Glomerular endothelial cell (primary cell): ENCODE results near the gene FRMD4A. TPM values are rescaled to one million over a fixed set of nuclear protein-coding genes. Genes with fewer than 3 reads are reported as not detected.
A peak's percentile ranks its signal among the peaks of the same experiment; 100 is the strongest.
"Not testable (repeated sequence)": the region's sequence is repeated elsewhere in the genome, so short reads cannot be mapped to it uniquely, and the experiment has no call there.

Source experiments
- DNase-seq: peaks from one replicate; pipeline ENCODE4 v3.0.0-alpha.2; 2011; ENCODE audit warnings: low read depth, low spot score; ENCODE audit errors: extremely low read depth
- total RNA-seq: library from RNA; depleted of rRNA; stranded (reverse); fragments of >200 nt; gene quantifications from 2 replicates; pipeline ENCODE4 v1.2.3, GENCODE V29; 2015

Gene FRMD4A
- total RNA-seq, 1 donor from 2014 or later = 162 TPM

DNA sequence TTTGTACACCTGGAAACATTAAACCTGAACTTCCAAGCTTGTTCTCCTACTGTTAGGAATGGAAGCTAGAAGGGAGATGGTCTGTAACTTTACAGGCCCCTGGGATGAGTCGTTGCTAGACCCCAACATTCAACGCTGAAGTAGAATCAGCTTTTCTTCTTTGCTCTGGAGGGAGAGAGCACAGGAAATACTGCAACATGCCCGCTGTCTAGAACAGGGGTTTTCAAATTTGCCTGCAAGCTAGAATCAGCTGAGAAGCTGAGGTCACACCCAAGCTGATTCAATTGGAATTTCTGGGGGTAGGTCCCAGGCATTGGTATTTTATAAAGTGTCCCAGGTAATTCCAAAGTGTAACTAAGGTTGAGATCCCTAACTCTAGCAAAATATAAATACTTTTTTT, 524.3 kb downstream of the FRMD4A start:
- DNase-seq = no peak

DNA sequence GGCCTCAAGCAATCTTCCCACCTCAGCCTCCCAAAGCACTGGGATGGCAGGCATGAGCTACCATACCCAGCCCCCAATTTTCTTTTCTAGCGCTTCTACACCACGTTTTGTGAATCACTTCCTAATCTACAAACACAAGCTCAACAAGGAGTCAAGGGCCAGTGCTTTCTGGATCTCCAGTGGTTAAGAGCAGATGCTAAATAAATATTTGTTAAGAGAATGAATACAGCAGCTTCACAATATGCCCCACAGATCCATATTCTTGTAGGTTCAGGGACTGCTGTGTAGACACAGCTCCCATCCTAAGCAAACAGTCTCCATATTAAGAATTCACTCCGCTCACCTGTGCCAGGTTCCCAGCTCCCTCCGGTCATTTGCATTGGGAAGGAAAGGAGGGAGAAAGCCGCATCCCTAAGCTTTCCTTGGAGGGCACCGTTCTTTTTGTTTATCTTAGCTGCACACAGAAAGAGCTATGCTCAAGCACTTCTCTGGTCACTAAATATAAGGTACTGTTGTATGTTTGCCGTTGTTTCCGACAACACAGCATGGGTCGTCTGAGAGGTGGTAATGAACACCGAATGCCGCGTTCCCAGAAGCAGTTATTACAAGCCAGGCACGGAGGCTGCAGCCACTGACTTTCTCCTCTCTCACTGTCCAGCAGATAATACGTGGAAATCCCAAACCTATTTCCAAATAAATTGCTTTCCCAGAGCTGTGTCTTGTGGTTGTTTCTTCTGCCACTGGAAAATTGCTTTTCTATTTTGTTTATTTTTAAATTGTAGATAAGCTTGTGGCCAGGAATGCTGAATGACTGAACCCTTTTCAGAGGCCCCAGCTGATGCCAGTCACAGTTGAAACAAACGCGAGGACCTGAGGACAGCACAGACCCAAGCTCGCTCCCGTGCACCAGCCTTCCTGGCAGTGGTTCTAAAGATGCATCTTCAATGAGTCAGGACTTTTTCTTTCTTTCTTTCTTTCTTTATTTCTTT, 526.9 kb downstream of the FRMD4A start:
- DNase-seq = no peak

DNA sequence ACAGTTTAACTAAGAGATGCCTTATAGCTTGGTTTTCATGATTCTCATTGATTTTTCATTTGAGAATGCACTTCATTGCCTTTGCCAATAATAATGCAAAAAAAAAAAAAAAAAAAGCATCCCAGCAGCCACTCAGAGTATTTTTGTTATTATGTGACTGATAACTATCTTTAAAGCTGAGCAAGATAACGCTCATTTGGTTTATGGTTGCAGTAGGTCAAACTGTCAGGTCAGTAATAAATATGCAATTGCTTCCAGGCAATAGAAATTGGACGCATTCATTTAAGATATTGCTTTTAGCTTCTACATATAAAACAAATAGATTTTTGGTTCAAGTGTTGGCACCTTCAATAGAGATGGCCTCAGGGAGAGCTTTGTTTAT, 528.8 kb downstream of the FRMD4A start:
- no peak for DNase-seq

DNA sequence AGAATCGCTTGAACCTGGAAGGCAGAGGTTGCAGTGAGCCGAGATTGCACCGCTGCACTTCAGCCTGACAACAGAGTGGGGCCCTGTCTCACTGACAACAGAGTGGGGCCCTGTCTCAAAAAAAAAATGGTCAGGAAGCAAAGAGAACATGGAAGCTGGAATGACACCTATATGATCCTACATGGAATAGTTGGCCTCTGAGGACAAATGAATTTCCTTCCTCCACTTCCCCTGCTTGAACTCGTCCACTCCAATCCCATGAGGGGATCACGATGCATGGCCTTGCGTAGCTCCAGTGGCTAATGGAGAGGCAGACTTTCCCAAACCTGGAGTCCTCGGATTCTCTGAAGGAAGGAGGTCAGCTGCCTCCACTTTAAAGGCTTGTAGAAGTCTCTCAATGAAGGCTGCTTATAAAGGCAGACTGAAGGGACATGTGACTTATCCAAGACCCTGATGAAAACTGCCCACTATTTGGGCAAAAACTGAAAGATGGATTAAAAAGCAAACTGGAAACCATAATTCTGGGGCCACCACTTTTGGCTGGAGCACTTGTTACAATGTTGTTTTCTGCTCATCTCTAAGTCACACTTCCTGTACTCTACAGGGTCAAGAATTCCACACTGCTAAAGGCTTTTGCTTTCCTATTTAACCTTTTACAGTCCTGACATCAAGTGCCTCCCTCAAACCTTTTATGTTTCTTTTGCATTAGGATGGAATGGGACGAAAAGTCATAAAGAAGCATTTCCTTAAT, 529.4 kb downstream of the FRMD4A start:
- no peak for DNase-seq

DNA sequence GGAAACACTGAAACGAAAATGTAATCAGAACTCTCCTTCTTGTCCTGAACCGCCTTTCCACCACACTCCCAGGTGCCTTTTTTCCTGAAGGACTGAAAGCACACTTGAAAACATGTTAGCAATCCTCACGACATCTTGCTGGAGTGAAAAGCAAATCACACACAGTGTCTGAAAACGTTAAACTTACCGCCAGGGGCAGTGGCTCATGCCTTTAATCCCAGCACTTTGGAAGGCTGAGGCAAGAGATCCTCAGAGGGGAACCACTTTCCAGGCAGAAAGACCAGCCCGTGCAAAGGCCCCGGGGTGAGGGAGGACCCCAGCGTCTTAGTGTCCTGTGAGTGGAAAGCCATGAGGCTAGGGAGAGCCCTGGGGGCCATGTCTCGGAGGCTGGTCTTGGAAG, 533.6 kb downstream of the FRMD4A start:
- DNase-seq = no peak

DNA sequence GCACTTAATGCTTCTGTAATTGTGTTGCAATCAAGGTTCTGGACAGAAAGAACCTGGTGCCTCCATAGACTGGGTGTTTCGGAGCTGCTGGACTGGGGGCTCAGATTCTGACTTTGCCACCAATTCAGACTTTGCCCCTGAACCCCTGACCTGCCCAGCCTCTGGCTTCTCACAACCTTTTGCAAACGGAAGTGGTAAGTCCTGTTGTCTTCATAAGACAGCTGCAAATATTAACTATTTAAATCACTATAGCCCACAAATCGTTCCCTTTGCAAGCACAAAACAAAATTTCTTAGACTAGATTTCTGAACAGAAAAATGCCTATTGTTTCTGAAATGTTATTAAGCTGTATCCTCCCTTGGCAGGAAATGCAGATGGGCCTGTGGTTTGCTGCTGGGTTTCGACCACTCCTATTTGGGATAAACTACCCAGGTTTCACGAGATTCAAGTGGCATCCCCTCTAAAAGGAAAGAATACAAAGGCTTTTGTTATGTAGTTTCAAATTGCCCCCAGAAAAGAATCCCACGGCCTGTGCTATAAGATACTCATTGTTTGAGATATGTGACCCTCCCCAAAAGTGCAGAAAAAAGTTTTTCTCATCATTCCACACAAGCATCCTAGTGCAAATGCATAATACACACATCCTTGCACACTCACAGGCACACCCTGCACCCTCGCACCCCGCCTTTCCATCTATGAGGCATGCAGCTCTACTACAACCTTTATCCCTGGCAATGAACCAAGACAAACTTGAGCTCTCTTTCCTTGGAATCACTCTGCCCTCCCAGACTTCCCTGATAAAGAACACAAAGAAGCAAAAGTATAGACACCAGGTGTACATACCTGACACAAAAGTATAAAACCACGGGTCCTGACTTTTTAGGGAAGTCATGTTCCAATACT, 534.8 kb downstream of the FRMD4A start:
- no peak for DNase-seq

DNA sequence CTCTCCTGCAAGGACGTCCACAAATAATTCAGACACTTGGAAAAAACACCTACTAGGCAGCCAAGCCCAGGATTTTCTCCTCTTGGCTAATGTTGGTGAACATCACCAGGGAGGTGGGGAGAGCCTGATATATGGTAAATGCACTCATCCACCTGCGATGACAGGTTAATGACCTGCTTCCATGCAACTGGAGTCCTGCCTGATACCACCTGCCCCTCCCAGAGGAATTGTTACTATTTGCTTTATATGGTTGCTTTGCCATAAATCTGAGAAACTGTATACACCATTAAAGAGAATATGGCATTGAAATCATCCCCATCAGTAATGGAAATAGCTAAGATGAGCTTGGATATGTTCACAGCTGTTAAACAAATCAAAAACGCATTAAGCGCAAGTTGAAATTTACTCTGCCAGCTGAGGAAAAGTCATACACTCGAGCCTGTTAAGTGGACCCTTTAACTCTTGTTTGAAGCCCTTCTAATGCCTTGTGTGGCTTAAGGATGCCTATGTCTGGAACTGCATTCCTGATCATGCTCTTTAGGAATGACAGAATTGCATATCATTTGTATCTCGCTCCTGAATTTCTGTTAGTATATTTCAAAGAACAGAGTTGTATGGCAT, 535.6 kb downstream of the FRMD4A start:
- DNase-seq = no peak

DNA sequence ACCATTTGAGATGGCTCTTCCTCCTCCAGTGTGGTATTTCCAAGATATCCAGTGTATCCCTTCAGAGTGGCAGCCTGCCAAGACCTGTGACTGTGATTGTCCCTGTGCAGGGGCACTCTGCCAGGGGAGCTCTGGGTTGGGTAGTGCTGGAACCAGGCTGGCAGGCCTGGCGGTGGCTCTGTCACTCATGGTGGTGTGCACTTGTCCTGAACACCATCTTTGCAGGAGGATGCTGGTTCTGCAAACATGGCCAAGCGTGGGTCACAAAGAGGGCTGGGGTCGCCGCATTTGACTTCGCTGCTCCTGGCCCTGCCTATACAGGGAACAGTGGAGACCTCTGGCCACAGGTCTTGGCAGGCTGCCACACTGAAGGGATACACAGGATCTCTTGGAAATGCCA, 538.7 kb downstream of the FRMD4A start:
- DNase-seq = no peak

DNA sequence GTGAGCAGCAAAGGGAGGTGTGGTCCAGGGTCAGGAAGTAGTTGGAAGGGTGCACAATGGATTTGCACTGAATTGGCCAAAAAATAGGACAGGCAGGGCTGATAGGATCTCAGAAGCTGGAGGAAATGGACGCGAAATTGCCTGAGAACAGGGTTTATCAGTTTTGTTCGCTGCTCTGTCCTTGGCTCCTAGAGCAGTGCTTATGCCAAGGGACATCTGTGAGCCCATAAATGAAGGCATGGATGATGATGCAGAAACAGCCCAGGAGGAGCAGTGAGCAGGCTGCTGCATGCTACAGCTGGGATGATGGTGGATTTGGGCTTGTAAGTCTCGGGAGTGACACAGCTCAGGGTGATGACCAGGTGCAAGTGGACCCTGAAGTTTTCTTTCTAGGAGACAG, 539.2 kb downstream of the FRMD4A start:
- no peak for DNase-seq

DNA sequence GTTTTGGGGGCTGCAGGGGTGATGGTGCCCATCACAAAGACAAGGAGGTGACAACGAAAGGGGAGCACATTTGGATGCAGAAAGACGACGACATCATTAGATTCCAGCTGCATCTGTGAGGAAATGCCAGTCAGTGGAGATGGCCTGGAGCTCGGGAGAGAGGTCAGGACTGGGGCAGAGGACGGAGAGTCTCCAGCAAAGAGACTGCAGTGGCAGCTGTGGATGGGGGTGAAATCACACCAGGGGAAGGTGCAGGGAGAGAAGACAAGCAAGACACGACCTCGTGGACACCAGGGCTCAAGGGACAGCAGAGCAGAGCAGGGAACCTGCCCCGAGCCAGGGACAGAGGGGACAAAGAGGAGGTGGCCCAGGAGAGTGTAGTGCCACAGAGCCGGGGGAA, 540.5 kb downstream of the FRMD4A start:
- DNase-seq = no peak

DNA sequence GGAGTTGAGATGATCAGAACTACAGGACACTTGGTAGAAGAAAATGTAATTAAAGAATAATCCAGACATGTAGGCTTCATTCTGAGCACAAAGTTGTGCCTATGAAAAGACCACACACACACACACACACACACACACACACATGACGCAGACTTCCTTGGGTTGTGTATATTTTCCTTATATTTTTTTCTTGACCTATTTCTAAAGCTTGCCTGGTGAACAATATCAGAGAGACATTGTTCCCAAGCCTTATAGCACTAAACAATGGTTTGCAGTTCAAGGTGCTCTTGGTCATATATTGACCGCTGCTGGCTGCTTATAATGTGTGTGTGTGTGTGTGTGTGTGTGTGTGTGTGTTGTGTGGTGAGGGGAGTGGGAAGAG, 541.3 kb downstream of the FRMD4A start:
- no peak for DNase-seq

DNA sequence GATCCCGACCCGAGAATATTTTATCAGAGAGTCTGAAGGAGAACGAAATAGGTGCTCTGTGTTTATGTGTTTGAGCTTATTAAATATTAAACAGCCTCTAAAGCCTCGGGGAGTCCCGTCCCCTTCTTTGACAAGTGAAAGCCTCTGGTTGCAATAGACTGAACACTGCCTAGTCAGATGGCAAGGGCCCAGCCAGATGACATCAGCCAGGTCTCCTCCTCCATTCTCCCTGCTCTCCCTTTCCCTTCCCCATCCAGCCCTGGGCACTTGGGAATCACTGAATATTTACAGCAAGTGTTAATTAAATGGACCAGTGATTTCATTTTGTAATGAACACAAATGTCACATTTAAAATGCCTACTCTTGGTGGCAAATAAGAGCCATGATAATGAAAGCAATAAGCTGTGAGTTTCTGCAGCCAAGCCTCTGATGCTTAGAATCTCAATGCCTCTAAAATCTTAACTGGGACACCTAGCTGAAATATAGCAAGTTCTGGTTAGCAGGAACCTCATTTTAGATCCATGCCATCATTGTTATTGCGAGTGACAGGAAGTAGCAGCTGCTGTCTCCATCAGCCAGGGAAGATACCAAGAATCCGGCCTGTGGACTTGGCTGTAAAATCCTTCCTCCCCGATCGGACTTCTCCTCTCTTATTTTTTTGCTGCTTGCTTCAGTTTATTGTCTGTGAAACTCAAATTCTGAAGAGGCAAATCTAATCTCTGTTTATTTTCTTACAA, 541.8 kb downstream of the FRMD4A start:
- no peak for DNase-seq

DNA sequence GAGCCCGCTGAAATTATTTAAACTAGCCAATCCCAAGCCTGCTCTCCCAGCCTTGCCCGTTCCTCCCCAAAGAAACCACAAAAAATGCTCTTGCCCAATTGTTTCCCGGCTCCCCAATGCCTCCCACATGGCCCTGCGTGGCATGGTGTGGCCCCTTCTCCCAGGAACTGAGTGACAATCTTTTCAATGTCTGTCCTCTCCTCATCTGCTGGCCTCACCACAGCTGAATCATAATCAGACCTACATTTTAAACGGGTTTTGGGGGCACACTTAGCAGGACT, 542.5 kb downstream of the FRMD4A start:
- no peak for DNase-seq

DNA sequence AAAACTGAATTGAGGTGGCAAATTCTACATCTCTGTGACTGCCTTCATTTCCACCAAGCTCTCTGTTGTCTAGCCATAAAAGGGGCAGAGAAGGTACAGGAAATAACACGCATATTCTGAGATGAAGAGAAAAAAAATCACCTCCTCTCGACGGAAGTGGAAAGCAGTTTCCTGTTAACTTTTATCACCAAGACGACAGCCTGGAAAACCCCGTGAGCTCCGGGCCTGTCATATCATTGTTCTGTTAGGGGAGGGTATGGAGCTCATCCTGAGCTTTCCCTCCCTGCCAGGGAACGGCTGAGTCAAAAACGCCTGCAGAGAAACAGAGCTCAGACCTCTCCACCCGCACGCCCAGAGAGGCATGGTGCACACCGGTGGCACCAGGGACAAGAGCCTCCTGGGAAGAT, 543.7 kb downstream of the FRMD4A start:
- peak; percentile 90 for DNase-seq

DNA sequence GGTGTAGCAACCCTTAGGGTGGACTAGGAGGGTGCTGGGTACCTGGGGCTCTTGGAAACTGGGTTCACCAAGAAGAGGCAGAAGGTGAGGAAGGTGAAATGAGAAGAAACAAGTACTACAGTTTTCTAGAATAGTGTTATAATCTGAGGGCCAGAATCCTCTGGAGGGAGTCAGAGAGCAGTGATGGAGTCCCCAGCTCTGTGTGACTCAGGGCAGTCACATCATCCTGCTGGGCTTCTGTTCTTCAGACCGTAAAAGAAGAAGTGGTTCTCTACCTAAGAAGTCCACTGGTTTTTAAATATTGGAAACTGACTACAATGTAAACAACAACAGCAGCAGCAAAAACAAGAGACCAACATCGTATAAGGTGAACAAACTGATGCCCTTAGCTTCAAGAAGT, 546.7 kb downstream of the FRMD4A start:
- DNase-seq = no peak

DNA sequence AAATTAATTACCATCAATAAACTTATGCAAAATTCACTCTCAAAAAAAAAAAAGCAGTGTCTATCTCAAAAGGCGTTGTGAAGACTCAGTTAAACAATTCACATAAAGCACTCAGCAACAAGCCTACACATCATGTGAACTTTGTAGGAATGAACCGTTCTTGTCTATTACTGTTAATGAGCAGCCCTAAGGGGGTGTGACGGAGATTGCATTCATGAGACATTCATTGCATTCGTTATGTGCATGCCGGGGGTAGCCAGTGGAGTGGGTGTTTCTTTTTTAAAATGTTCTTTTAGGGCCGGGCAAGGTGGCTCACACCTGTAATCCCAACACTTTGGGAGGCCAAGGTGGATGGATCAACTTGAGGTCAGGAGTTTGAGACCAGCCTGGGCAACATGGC, 551.0 kb downstream of the FRMD4A start:
- no peak for DNase-seq

DNA sequence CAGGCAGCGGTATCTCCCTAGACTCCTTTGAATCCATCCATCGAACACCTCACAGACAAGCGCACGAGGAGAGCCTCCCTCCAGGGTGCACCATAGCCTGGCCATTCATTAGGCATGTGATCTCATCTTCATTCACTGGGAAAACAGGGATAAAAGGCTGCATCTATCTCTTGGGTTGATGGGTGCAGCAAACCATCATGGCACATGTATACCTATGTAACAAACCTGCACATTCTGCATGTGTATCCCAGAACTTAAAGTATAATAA, 552.1 kb downstream of the FRMD4A start:
- not testable (repeated sequence) for DNase-seq

DNA sequence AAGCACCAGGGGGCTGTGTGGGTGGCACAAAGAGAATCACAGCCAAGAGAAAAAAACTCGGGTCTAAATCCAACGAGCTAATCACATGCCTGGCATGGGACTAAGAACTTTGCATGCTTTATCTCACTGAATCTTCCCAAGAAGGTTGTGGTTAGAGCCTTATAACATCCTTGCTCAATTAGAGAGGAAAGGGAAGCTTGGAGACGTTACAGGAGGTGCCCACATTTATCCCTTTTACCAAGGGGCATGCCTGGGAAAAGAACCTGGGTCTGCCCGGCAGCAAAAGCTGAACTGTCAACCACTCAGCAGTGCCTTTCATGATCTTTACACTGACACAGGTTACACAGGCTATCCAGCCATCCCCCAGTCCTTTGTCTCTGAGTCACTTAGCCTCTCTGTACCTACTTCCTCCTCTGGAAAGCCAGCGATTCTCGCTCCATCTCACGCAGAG, 553.8 kb downstream of the FRMD4A start:
- DNase-seq = no peak

DNA sequence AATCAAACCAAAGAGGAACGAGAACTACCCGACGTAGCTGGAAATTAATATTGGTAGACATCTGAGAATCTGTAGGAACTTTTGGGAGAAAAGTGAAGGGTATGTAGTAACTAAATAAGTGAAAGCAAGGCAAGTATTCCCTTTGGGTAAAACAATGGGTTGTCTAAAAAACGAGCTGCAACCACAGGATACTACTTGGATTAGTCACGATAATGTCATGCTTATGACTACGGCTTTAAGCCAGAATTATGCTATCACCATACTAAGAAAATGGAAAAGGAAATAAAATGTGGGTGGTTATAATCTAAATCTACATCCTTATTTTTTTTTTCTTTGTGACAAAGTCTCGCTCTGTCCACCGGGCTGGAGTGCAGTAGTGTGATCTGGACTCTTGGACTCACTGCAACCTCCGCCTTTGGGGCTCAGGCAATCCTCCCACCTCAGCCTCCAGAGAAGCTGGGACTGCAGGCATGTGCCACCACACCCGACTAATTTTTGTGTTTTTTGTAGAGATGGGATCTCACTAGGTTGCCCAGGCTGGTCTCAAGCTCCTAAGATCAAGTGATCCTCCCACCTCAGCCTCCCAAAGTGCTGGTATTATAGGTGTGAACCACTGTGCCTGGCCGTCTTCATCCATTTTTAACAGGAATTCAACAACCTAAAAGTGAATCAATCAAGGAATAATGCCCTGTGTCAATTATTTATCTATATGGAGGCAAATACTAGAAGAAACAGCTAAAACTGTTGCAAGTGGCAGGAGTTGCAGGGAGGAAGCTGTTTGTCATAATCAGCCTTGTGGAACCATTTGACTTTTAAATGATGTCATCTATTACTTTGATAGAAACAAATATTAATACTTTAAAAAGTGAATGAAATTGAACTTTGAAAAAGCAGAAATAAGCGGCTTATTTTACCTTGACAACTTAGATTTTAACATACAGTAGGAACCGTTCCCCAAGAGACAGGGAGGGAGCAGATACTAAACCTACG, 554.6 kb downstream of the FRMD4A start:
- no peak for DNase-seq
